Skeletal muscle cell (primary cell): ENCODE data around the gene CLEC16A.

Experiments used
- DNase-seq: peaks from one replicate; pipeline ENCODE4 v3.0.0-alpha.2; 2010; ENCODE audit warnings: low read depth
- H3K4me3 ChIP-seq: 2 replicates; pipeline ENCODE4 v1.5.1; 2011; ENCODE audit warnings: low read depth, mild to moderate bottlenecking, control low read depth, low read length, moderate library complexity

The CLEC16A gene

DNA sequence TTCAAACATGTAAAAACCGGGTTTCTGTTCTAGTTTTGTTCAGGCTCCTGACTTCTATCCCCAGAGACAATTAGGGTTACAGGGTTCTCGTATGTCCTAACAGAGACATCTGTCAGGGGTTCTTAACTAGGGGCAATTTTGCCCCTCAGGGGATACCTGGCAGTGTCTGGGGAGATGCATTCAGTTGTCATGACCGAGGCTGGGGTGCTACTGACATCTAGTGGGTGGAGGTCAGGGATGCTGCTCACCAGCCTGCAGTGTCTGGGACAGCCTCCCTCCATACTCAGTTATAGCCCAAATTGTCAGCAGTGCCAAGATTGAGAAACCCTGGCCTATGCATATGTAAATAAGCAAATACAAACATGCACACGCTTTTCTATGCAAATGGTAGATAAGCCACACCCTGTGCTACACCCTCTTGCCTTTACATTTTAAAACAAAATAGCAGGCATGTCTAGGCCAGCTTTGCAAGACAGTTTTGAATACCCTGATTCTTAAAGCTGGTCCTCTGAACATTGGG, 37.4 kb downstream of the CLEC16A start:
- no peak for DNase-seq
- H3K4me3 ChIP-seq: no peak overlapping the region

DNA sequence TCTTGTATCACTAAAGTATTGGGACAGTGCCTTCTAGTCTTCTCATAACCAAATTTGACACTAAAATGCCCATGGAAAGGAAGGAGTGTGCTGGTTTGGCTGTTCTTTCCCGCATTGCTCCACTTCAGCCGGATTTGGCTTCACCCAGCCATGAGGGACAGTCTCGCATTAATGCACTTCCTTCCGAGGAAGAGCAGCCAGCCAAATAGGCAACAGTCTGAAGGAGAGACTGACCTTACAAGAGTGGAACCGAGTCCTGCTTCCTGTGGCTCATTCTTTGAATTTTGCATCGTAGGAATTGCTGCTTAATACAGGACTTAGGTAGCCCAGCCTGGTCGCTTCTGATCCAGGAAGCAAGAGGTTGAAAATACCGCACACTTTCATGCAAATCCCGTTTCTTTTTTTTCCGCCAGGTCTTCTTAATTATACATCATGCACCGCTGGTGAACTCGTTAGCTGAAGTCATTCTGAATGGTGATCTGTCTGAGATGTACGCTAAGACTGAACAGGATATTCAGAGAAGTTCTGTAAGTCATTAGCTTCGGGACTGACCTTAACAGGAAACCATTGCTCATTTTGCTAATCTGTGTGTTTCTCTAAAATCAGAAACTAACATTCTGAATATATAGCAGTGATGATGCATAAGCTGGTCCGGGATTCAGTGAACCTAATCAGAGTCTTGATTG, 38.2 kb downstream of the CLEC16A start:
- DNase-seq: no peak
- H3K4me3 ChIP-seq: no peak overlapping the region

DNA sequence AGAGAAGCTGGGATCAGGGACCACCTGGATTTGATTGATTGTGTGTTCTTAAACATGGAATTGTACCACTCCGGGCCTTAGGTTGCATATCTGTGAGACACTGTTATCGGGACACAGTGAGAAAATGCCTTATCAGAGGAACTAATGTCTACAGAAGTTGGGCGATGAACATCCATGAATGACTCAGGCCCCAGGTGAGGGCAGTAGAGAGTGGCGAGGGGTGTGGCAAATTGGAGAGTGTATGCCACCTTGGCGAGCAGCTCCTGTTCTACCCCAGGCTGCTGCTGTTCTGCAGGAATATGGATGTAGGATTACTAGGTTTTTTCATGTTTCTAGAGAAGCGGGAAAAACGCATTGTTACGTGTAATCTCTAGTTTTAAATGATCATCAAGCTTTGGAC, 38.8 kb downstream of the CLEC16A start:
- no peak for DNase-seq

DNA sequence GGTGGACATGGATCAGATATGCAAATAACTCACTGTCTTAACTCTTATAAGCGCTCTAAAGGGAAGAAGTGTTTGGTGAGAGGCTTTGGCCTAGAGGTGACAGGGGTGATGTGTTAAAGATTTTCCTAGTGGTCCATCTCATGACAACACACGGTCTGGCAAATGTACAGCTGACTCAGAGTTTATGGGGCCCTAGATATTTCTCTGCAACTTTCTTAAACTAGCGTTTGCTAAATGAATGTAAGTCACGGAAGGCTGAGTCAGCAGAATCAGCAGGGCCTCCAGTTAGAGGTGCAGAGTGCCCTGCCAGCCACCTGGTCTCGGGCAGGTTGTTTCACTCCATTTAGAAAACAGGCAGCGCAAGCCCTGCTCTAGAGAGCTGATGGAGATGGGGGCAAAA, 40.1 kb downstream of the CLEC16A start:
- no peak for DNase-seq
- no peak overlapping the region for H3K4me3 ChIP-seq

More for the DNA sequence above, 38.8 kb downstream of the CLEC16A start:
- no peak overlapping the region for H3K4me3 ChIP-seq

DNA sequence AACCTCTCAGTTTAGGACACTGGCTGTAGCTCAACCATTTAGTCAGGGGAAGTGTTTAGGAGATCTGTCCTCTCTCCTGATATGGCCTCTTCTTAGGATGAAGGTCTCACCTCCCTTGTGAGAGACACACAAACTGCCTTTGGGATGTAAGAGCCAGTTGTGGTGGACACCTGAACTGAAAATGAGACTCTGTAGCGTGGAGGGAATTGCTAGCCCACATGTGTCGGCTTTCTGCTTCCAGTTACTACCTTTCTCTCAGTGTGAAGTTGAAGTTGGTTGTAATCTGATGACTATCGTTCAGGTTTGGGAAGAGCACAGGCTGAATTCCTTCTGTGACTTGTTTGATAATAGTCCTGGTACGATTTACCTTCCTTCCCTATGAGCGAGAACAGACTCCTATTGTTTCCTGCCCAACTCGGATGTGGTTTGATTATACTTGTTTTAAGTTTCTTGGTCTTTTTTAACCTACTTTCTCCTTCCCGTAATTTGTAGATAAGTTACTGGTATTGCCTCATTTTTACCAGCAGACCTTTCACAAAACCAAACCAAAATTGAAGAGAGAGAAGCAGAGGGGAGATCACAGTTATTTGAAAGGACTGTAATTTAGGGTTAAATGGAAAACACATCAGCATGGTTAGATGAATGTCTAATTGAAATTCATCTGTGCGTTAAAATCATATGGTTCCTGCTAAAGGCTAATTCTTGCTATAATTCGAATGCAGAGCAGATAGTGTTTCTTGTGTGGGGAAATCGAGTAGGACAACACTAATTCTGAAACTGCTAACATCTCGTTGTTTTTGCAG, 43.2 kb downstream of the CLEC16A start:
- DNase-seq: no peak
- no peak overlapping the region for H3K4me3 ChIP-seq

DNA sequence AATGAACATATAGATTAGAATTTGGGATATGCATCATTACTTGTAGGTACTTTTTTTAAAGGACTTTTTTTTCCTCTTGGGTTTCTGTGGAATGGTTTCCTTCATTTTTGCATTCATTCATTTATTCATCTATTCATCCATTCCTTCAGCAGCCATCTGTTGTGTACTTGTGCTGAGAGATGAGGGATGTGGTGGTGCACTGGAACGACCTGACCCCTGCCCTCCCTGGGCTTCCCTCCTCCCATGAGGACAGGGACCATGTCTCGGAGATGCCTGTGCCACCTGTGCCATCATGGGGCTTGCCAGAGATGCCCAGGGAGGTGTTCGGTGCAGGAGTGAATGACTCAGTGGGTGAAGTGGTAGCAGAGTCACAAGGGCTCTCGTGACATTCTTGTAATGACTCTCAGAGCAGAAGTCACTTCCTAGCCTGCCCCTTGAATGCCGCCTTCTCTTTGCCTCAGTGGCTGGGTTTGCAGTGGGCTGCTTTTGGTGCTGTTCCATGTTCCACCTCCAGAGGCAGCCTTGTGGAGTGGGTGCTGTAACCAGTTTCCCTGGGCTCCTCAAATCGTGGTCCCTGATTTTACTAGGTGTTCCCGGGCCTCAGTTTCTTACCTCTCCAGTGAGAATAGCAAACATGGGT, 43.9 kb downstream of the CLEC16A start:
- no peak overlapping the region for H3K4me3 ChIP-seq
- DNase-seq: no peak

DNA sequence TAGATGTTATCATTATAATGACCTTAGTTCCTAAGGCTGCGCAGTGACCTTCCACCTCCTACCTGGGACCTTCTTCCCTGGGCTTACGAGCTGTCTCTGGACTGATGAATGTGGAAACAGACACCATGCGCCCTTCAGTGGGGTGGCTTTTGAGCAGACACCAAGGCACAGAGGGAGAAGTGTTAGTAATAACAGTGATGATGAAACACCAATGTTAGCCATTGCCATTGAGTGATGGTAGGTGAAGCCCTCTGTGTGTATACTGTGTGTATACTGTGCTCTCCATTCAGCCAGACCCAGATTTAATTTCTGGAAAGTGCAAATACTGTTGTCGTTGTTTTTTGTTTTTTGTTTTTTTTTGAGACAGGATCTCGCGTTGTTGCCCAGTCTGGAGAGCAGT, 44.5 kb downstream of the CLEC16A start:
- H3K4me3 ChIP-seq: no peak overlapping the region

DNA sequence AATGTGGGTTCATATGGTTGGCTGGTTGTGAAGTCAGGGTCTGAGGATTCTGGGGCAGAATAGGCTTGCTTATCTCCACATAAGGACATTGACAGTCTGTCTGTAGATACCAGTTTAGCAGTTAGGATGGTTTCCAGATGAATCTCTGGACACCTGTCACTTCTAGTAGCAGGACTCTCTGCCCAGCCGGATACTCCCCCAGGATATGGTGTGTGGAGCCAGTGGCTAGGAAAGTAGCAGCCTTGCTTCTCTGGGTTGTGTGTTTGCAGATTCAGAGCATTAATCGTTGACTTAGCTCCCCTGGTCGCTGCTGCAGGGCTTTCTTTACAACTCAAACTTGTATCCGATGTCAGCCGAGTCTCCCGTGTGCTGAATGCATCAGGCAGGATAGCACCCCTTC, 45.2 kb downstream of the CLEC16A start:
- no peak for DNase-seq
- no peak overlapping the region for H3K4me3 ChIP-seq

More for the DNA sequence above, 44.5 kb downstream of the CLEC16A start:
- DNase-seq: no peak

DNA sequence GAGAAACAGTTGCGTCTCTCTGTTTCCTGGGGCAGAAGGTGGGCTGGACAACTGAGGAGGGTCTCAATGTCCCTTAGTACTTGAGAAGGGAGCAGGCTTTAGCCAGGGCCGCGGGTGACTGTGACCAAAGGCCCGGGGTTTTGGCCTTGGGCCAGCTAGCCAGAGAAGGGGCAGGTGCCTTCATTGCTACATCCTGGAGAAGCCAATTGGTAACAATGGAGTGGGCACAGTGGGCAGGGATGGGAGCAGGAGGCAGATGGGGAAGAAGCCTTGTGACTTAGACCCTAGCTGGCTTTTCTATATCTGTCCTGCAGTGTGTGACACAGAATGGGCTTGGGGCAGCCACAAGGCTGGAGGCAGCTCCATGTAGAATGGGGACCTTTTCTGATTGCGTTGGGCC, 46.0 kb downstream of the CLEC16A start:
- no peak for DNase-seq
- no peak overlapping the region for H3K4me3 ChIP-seq

DNA sequence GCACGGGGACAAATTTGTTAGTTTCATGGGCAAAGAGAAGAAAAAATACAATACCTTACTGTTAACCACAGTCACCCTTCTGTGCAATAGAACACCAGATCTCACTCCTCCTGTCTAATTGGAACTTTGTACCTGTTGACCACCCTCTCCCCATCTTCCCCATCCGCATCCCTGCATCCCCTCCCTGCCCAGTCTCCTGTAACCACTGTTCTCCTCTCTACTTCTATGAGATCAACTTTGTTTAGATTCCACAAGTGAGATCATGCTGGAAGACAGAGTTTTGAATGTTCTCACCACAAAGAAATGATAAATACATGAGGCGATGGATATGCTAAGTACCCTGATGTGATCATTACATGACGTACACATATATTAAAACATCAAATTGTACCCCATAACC, 47.7 kb downstream of the CLEC16A start:
- no peak overlapping the region for H3K4me3 ChIP-seq
- peak; percentile 73 for DNase-seq

DNA sequence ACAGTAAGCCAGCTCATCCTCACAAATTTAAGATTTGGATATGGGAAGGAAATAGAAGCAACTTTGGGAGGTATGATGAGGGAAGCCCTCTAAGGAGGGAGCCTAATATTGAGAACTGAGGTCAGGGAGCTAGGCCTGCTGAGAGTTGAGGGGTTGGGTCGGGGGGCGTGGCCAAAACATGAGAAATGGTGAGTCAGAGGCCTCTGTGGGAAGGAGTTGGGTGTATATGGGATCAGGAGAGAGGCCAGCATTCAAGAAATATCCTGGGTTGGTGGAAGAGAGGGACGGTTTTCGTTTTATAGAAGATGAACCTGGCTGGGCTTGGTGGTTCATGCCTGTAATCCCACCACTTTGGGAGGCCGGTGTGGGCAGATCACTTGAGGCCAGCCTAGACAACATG, 48.4 kb downstream of the CLEC16A start:
- DNase-seq: peak; percentile 59
- no peak overlapping the region for H3K4me3 ChIP-seq

DNA sequence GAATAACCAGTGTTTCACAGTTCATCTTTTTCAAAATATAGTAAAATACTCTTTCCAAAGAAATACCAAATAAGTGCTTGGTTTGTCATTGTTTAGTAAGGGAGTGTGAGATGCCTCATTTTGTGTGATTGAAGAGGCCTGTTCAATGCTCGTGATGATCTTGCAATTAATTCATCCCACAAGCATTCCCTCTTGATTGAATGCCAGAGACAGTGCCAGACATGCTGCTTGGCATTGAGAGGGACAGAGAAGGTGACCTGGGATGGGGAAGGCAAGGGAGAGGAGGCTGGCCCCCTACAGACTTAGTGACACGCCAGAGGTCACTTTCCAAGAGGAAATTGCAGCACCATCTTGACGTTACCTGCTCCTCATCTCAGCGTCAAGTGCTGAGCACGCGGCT, 49.3 kb downstream of the CLEC16A start:
- H3K4me3 ChIP-seq: no peak overlapping the region

DNA sequence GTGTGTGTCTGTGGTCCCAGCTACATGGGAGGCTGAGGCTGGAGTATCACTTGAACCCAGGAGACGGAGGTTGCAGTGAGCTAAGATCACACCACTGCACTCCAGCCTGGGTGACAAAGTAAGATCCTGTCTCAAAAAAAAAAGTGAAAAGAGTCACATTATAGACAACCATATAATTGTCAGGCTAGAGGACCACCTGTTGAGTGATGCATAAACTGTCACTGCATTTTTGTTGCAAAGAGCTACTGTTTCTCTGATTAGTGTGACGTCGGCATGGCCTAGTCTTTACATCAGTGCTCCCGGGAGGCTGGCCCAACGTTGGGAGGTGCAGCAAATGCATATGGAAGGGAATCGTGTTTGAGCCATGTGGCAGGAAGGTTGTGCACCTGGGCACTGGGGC, 50.2 kb downstream of the CLEC16A start:
- no peak overlapping the region for H3K4me3 ChIP-seq
- no peak for DNase-seq

More for the DNA sequence above, 49.3 kb downstream of the CLEC16A start:
- DNase-seq: no peak

DNA sequence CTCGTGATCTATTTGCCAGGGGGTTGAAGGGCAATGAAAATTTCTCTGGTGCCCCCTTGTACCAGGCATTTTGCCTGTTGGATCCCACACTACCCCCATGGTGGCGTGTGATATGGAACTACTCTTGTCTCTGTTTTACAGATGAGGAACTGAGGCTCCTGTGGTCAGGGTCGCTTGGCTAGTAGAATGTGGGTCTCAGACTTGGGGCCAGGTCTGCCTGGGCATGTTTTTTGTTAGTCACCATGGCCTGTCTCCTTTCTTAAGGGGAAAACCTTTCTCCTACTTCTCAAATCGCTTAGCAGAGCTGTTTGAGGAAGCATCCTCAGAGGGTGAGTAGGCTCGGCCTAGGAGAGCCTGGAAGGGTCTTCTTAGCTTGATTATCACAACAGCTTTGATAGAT, 51.2 kb downstream of the CLEC16A start:
- H3K4me3 ChIP-seq: no peak overlapping the region
- no peak for DNase-seq

DNA sequence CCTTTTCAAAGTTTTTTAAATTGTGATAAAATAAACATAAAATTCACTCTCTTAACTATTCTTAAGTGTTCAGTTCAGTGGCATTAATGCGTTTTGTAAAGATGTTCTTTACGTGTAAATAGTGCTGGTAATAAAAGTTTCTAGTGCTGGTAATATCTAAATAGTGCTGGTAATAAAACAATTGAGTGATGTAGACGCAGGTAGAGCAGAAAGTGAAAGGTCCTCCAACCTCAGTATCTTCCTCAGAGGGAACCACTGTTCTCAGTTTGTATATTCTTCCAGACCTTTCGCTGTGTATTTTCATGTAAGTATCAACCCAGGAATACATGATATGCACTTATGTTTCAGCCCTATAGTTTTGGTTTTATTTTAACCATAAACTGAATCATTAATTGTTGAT, 53.1 kb downstream of the CLEC16A start:
- no peak for DNase-seq

DNA sequence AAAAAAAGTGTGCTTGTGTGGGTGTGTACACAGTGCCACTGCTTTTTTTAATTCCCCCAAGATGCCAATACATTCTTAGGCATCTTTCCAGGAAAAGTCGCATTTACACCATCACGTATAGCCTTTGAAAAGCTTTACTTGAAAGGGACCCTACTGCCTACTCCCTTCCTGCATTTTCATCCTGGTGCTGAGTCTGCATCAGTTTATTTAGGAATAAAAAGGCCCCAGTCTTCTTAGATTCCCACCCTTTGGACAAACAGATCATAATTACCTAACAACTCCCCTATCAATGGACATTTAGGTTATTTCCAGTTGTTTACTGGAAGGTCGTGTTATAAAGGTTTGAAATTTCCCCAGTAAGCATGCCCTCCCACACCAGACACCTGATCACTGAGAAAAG, 54.9 kb downstream of the CLEC16A start:
- H3K4me3 ChIP-seq: no peak overlapping the region
- no peak for DNase-seq

More for the DNA sequence above, 53.1 kb downstream of the CLEC16A start:
- H3K4me3 ChIP-seq: no peak overlapping the region

DNA sequence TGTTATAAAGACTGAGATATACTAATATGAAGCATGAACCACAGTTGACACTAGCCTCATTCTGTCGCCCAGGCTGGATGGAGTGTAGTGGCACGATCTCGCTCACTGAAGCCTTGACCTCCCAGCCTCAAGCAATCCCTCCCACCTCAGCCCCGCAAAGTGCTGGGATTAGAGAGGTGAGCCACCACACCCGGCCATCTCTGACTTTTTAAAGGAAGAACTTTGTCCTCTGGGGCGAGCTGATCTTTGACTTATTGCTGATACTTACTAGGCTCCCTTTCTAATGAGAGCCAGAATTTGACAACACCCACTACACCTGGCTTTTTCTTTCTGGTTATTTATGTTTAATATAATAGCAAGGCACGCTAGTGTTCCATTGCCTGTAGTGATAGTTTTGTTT, 57.2 kb downstream of the CLEC16A start:
- no peak overlapping the region for H3K4me3 ChIP-seq
- DNase-seq: no peak

DNA sequence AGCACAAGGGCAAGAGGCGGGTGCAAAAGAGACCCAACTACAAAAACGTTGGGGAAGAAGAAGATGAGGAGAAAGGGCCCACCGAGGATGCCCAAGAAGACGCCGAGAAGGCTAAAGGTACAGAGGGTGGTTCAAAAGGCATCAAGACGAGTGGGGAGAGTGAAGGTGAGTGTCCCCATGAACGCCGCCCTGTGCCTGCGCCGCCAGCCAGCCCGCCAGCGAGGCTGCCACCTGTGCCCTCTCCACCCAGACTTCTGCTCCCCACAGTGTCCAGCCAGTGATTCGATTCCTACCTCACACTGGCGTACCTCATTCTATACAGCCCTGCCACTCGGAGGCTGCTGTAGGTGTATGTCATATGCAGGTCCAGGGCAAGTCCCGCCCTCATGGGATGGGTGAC, 58.8 kb downstream of the CLEC16A start:
- no peak for DNase-seq

DNA sequence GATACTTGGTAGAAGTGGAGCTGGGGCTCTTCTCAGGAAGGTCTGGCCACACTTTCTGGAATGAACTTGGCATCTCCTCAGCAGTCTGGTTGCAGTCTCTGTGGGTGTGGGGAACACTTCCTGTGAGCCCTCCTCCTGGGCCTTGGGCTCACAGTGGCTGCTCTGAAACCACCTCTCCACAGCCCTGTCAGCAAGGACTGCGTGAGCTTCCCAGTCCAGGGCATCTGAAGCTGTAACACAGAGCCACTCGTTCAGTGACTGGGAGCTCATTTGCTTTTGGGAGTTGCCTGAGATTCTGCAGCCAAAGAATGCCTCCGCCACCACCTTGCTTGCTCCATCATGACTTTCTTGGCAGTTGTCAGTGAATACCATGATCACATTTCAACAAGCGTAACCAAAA, 60.0 kb downstream of the CLEC16A start:
- no peak for DNase-seq
- H3K4me3 ChIP-seq: no peak overlapping the region

More for the DNA sequence above, 58.8 kb downstream of the CLEC16A start:
- no peak overlapping the region for H3K4me3 ChIP-seq

DNA sequence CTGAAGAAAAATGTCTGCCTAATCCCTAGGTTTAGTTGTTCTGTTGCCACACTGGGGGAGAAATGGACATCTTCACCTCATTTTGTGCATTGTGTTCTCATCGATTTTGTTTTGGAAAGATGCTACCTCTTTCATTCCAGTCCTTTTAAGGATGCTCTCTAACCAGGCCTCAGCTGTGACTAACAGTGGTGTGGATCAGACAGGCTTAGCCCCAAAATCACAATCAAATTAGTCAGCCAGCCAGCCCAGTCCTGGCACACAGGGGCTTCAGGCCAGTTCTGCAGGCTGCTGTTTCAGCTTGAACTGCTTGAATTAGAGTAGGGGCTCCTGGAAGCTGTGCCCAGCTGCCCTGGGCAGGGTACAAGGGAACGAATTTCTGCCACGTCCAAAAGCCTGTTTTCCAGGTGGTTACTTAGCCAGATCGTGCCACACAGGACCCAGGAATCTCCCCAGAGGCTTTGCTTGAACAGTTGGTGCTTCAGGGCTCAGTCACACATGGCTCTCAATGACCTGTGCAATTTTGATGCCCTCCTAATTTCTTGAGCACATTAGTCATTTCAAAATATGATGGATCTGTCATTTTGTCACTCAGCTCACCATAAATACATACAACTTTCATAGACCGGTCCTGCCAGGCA, 60.7 kb downstream of the CLEC16A start:
- DNase-seq: peak; percentile 47

More for the DNA sequence above, 60.7 kb downstream of the CLEC16A start:
- H3K4me3 ChIP-seq: no peak overlapping the region
